ENCODE results near the gene CHIA.

CHIA gene

DNA sequence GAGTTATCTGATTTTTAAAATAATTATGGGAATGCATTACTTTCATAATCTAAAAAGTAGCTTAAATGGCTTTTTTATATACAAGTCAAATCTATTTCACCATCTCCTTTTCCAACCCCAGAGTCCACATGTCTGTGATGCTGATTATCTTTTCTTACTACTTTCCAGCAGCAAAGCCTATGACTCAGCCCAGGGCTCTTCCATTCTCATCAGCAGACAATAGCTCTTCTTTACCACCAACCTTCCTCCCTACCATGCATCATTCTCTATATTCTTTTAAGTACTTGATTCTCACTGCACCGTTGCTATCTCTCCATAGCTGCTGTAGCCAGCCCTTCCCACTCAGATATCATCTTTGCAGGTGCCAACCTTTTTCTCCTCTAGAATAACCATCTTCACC lies 75.6 kb downstream of the CHIA start:
- DNase-seq (ENCODE audit: low read depth) = no peak

DNA sequence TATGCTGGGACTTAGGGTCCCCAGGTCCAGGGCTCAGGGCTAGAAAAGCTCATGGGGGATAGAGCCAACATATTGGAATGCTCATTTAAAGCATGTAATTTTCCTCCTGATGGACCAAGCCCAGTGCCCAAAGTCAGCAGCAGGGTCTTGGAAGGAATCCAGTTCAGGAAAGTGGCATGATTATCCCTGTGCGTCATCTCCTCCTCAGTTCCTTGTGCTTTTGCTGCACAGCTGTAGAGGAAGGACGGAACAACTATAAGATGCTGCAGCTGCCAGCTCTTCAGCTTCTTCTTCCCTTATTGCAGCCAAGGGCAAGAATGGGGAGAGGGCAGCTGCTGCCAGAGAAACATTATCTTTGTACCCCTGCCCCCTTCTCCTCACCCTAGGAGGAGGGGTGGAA lies 78.5 kb downstream of the CHIA start:
- DNase-seq (ENCODE audit: low read depth) = no peak

DNA sequence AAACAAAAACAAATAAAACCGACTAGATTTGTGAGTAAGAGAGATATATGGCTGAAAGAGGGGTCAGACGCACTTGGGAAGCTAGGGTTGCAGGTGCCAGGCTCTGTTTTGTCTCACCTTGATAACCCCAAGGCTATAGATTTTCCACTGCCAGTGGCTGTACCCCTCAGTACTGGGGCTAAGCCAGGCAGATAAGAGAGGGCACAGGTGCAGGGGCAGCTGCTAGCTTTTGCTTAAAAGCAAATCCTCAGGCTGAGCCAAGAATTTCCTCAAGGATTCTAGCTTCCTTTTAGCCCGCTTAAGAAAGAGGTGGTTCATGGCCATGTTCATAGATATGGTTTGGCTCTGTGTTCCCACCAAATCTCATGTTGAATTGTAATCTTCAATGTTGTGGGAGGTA lies 79.0 kb downstream of the CHIA start:
- DNase-seq (ENCODE audit: low read depth) = no peak
